Middle frontal gyrus (tissue), 1 donor: ENCODE results near the gene PPP1R7.

Source experiments
- DNase-seq: peaks from one replicate; pipeline ENCODE4 v3.0.0-alpha.2; 2015; ENCODE audit warnings: low spot score; ENCODE audit errors: extremely low spot score

Gene PPP1R7

DNA sequence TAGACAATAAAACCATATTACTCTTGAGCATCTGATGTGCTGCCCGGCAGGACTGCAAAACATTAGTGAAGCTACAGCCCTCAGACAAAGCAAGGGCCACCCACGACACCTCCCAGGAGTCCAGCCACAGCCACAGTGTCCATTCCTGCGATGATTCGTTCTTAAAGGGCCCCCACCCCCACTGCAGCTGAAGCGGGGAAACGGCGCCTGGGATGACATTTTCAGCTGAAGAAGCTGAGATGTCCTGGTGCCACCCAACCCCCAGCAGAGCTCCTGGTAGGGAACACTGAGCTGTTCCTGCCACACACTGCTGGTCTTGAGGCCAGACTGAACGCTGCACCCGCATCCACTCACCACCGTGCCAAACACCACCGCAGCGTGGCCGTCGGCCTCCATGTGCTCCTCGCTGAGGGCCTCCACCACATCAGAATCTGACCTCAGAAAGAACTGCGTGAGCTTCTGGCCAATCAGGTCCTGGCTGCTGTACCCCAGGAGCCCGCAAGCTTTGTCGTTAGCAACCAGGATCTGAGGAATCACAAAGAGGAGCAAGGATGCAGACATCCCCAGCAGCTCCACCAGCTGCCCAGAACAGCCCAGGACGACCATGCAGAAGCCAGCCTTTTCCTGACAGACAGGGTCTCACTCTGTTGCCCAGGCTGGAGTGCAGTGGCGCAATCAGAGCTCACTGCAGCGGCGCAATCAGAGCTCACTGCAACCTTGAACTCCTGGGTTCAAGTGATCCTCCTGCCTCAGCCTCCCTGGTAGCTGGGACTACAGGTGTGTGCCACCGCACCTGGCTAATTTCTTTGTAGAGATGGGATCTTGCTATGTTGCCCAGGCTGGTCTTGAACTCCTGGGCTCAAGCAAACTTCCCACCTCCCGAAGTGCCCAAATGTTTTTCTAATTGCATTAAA is 10.5 kb upstream of the PPP1R7 start:
- no peak for DNase-seq

DNA sequence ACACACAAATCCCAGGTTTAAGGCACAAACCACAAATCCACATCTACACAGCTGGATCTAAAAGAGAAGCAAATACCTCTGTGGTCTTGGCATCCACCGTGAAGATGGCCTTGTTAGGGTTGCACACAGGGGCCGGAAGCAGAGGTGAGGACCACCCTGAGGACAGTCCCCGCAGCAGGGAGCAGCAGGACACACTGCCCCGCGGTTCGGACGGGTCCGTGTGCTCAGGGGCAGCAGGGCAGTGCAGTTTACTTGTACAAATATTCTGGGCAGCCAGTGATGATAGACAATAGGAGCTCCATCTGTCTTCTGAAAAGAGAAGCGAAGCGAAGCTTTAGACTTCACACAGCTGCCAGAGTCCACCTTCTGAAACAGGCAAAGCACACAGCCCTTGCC is 9.8 kb upstream of the PPP1R7 start:
- no peak for DNase-seq

DNA sequence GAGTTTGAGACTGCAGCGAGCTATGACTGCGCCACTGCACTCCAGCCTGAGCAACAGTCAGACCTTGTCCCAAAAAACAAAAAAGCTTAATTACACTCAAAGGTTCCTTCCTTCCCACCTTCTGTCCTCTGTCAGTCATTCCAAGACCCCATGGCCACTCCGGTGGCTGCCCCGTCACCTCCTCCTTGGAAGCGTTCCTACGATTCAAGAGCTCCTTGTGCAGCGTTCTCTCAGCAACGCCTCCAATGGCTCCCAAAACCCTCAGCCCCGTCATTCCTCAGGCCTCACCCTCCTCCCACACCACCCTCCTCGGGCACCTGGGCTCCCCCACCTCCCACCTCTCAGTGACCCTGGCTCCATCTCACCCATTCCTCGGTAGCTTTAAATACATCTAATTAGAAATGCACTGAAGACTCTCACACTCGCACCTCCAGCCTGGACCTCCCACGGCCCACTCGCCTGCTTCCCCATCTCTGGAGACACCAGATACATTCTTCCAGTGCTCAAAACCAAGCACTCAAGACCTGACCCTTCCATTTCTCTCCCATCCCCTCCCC is 9.0 kb upstream of the PPP1R7 start:
- DNase-seq, result no peak

DNA sequence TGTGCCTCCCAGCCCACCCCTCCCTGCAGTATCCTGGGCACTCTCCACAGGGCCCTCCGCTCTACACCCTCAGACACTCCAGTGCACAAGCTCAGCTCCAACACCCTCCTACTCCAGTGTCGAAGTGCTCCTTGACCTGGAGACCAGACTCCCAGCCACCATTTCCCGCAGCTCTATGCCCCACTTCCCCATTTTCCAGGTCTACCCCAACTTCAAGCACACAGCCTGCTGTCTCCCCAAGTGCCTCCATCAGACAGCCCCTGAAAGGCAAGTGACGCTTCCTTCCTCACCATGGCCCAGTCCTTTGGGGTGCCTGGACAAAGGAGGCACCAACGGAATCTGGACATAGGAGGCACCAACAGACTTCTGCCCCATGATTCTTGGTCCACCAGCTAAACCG is 8.2 kb upstream of the PPP1R7 start:
- DNase-seq, result no peak

DNA sequence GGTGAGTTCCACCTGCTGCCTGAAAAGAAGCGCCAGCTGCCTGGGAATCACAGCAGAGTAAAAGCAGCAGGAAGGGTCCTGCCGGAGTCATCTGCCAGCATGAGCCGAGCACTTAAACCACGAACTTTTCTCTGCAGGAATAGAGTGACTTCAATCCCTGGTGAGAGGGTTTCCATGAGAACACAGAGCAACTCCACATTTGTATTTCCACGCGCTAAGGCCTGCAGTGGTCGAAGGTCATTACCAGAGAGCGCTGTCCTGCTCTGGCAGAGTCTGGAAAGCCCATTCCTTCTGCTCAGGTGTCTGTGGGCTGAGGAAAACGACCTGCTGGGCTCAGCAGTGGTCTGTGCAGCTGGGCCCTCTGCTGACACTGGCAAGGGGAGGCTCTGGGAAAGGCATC is 7.7 kb upstream of the PPP1R7 start:
- no peak for DNase-seq

DNA sequence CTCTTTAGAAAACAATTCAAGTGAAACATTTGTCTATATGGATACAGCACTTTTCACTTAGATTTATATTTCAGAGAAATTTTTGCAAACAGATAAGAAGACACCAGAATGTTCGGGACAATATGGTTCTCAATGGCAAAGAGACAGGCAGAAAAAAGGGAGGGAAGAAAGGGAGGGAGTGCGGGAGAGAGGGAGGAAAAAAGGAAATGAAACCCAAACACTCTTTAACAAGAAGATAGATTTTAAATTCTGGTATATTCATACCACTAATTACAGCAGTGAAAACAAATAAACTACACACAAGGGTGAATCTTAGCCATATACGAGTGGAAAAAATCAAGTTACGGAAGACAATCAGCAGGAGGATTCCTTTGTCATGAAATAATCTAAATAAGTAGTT is 4.0 kb upstream of the PPP1R7 start:
- no peak for DNase-seq

DNA sequence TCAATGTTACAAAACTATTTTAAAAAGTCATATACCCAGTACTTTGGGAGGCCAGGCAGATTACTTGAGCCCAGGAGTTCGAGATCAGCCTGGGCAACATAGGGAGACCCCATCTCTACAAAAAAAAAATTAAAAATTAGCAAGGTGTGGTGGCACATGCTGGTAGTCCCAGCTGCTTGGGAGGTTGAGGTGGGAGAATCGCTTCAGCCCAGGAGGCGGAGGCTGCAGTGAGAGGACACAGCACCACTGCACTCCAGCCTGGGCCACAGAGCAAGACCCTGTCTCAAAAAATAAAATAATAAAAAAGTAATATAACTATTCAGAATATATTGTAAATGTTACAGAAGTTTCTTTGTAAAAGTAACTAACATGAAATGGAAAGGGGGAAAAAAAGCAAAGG is 2.9 kb upstream of the PPP1R7 start:
- no peak for DNase-seq

DNA sequence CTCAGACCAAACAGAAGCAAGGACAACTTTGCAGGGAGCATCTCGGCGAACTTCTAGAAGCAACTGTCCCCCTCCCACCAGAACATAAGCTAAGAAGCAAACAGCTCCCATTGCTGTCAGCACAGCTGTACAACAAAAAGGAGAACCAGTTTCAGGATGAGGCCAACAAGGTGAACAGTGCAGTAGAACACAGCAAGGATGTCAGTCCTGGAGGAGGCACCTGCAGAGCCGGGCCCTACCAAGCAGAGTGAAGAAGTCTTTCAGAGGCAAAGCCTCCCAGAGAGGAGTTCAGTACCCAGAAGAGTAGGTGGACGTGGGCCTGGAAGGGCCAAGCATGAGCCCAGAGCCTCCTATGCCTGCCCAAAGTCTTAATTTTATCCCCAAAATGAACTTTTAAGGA is 2.0 kb upstream of the PPP1R7 start:
- DNase-seq, result no peak

DNA sequence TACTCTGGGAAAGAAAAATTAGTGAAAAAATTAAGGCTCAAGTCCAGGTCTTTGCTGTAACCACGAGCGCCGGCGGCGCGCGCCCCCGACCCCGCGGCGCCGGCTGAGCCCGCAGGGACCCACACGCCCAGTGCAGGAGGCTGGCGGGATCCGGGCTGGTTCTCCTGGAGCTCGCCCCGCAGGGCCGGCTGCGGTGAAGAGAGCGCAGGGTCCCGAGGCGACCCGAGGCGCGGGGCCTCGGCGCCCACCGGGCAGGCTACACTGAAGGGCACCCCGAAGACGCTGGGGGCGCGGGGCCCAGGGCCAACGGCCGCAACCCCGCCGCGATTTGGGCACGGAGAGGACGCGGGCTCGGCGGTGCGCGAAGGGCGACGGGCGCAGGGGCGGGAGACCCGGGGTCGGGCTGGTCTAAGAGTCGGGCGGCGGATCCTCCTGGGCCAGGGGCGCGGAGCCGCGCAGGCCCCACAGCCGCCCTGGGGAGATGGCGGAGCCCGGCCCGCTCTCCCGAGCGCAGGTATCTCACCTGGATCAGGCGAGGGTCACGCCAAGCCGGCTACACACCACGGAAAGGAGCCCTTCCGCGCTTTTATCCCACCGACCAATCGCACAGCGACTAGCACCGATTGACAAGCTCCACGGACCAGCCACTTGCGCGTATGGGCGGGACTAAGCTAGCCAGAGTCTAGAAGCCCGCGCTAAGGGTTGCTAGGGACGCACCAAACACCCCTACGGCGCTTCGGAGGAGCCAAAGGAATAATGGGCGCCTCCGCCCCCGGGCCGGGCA is 1.2 kb upstream of the PPP1R7 start, which contains the start of gene PASK:
PASK (minus strand) TSS at position 582 of the 784 bp plus-strand sequence. CDS start 6,440 bp downstream, outside the sequence.
- peak; percentile 93 for DNase-seq

DNA sequence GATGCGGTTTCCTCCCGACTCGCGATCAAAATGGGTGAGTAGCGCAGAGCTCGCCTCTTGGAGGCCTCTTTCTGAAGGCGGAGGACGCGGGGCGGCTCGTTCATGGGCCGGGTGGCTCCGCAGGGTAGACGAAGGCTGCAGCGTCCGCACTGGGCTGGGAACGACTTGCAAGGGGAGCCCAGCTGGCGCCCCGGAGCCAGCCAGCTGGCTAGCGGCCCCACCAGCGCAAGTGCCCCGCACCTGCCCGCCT is 667 bp upstream of the PPP1R7 start:
- DNase-seq, result no peak

DNA sequence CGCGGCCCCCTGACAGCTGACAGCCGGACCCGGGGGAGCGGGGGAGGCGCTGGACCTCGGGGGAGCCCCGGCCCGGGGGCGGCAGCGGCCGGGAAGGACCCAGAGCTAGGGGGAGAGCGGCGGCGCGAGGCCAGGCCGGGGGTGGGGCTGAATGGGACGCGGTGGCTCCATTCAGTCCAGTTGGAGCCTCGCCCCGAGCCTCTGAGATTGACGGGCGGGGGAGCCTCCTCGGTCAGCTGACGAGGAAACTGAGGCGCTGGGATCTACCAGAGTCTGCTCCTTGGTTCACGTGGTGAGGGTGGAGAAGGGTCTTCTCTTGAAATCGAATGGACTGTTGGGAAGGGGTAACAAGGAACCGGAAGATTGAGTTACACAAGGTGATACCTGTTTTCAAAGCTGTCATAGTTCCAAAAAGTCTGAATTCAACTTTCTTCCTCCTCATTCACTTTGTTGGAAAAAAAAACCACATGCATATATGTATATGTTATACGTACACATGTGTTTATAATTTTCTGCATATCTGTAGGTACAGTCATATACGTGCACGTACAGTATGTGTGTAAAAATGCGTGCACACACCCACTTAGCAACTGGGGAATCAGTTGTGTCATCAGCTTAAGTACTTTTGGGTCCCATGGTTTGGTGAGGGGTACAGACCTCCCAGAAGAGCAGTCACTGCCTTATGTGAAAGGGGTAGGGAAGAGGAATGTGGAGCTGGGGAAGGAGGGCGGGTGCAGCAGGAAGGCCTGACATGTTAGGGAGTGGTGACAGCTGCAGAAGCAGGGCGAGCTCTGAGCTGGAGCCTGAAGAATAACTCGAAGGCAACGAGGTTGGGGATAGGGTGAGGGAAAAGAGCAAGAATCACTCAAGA is 628 bp downstream of the PPP1R7 start:
- no peak for DNase-seq

DNA sequence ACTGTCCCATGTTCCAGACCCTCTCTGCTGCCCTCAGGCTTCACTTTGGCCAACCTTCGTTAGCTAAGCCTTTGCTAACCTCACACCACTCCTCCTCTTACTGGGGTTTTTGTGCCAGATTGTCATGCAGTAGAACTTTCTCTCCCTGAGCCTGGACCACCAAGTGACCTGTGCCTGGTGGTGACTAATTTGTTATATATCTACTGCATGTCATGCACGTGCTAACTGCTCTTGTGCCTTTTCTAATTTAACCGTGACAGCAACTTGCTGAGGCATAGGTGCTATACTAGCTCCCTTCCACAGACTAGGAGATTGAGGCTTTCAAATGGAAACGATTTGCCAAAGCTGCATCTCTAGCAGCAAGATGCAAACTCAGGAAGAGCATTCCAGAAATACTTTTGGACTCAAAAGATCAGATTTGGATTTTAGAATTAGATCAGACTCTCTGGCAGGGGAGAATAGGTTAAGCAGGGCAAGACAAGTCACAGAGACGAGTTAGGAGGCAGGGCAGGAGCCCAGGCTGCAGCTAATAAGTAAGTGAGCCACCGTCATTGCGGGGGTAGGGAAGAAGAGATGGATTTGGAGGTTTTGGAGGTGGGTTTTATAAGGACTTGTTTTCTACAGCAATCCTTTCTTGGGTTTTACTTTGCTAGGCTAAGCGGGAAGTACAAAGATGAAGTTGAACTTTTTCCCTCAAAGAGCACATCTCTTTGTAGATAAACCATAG is 1.8 kb downstream of the PPP1R7 start:
- no peak for DNase-seq

DNA sequence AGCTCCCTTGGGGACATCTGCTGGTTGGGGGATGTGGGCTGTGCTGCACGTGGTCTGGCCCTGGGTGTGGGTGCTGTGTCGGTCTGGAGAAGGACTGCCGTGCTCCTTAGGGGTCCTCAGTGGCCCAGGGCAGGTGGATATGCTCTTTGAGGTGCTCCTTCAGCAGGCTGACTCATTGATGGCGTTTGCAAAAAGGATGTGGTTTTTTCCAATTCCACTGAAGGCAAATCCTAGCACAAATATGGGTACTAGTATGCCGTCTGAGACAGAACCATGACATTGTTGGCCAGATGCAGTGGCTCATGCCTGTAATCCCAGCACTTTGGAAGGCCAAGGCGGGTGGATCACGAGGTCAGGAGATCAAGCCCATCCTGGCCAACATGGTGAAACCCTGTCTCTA is 3.3 kb downstream of the PPP1R7 start:
- DNase-seq, result no peak

DNA sequence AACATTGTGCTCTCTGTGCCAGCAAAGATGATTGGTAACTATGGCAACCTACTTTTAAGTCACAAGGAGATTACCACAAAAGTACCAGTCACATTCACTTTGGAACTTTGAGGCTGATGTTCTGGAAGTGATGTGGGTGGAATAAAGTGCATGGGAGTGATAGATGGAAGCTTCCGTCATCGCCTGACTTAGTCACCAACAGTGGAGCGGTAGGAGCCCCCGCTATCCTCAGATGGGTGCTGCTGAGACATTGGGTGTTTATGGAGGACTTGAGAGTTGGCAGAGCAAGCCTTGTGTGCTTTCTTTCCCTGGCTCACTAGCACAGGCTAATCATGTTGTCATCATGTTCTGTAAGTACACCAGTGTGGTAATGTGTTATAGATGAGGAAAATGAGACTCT is 4.6 kb downstream of the PPP1R7 start:
- peak; percentile 63 for DNase-seq

DNA sequence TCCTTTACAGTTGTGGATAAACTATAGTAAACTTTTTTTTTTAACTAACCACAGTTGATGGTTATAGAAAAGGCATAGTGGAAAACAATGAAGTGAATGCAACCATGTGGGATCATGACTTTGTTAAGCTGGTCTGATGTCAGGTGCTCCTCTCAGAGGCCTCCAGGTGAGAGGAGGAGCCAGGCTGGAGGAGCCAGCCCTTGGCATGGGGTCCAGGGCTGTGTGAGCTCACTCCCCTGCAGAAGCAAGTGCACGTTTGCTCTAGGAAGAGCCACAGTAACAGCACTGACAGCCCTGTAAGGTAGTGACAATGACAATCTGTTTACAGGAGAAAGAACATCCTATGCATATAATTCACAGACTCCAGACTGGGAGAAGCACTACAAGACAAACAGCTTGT is 5.7 kb downstream of the PPP1R7 start:
- DNase-seq, result no peak

DNA sequence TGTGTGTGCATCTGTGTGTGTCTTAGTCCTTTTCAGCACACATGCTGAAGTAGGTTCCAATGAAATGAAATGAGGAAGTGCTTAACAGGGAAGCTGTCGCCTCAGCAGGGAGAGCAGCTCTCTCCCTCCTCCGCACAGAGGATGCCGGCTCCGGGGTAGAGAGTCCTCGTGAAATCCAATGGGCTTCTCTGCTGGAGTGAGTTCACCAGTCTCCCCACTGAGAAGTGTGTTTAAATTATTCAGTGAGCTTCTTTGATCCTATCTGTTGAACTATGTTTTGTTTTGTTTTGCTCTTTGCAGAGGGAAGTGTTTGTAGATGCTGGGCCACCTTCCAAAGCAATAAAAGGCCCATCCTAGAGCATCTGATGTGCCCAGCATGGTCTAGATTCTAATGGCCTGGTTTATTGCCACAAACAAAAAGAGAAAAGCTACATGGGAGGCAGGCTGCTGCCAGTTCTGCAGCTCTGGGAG is 6.7 kb downstream of the PPP1R7 start:
- no peak for DNase-seq

DNA sequence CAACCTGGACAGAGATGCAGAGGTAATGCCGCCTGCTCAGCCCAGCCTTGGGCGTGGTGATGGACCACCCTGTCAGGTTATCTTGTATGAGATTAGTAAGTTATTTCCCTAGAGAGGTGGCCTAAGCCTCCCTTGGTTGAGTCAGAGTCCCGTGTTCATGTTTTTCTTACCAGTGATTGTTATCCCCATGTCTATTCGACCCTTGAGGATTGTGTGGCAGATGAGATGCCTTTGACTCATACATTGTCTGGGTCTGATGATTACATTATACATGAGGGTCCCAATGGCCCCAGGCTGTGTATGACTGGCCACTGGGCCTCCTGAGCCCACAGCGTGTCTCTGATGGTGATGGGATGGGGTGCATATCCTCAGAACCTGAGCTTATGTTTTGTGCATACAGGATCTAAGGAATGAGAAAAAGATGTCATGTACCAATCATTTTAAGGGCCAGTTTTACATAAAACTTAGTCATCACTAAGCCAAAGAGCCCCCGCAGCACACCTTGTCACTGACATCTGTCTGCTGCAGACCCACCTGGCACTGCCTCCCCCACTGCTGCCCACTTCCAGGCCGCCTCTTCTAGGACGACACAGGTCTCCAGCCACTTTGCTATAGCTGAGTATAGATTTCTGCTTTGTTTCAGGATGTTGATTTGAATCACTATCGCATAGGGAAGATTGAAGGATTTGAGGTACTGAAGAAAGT is 7.7 kb downstream of the PPP1R7 start:
- no peak for DNase-seq

DNA sequence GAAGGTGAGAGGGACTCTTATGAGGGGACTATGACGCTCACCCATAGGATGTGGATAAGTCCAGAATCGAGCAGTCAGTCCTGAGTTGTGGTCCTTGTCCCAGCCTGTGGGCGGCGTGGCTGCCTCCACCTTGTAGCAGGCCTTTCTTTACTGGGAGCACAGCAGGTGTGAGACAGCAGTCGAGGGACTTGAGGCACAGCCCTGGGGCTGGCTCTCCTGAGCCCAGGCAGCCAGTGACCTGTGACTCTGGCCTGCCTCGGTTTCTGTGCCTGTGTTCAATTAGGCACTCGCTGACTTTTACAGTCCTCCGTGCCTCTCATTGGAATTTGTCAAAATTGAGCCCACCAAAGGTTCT is 8.3 kb downstream of the PPP1R7 start:
- no peak for DNase-seq

DNA sequence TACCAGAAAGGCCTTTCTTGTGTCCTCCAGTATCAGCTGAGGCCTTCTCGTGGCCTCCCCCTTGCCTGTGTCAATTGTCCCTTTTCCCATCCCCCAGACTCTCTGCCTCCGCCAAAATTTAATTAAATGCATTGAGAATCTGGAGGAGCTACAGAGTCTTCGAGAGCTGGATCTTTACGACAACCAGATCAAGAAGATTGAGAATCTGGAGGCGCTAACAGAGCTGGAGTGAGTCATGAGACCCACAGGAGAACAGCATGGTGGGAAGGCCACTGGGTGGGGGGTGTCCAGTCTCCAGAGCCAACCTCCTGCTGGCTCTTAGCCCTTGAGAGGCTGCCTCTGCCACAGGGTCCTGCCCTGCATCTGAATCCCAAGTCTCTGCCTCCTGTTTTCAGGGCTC is 8.8 kb downstream of the PPP1R7 start:
- no peak for DNase-seq

DNA sequence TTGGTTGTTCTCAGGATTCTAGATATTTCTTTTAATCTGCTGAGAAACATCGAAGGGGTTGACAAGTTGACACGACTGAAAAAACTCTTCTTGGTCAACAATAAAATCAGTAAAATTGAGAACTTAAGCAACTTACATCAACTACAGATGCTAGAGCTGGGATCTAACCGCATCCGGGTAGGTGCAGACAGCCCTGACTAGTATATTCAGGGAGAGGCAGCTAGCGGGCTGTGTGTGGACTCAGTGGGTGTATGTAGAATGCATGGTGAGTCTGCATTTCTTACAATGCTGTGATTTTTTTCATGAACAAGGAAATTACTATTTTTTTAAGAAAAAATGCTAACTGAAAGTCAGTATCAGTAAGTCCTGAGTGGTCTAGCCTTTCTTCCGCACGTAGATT is 10.1 kb downstream of the PPP1R7 start:
- no peak for DNase-seq
